ENCODE results near the gene ADORA3.

ADORA3 gene

GRCh38 chr1:111474106-111474505, 29.3 kb downstream of the ADORA3 start:
- no peak for DNase-seq

GRCh38 chr1:111471538-111471937, 31.9 kb downstream of the ADORA3 start:
- DNase-seq = no peak

- DNase-seq = peak; percentile 59
Observed at GRCh38 chr1:111471012-111471411, 32.4 kb downstream of the ADORA3 start.

DNA sequence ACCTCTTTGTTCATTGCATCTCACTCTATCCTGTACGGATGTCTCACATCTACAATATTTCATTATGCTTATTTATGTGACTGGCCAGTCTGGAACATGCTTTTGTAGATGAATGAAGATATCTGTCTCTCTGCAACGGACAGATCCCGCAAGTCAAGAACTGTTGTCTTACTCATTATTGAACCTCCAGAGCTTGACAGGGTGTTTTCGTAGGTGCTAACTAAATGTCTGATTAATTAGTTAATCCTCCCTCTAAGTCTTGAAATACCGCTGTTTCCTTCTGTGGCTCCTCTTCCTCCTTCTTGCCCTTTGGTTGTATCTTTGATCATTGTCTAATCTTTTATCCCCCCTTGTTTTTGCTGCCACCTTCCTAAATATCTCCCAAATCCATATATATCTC, 32.8 kb downstream of the ADORA3 start:
- no peak for DNase-seq

GRCh38 chr1:111469539-111469938, 33.9 kb downstream of the ADORA3 start:
- DNase-seq = no peak

DNA sequence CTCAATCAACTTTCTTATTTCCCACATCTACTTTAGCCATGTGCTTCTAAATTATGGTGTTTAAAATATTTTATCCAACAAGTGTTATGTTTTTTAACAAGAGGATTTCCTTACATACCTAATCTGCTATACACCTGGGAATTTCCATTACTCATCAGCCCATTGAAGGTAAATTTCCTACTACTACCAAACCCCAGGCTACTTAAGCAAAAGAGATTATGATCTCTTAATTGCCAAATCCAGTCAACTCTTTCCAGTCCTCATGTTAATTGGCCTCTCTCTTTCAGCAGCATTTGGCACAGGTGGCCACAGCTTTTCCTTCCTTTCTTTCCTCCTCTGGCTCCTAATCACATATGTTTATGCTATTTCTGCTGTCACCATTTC, 34.7 kb downstream of the ADORA3 start:
- DNase-seq = no peak

DNA sequence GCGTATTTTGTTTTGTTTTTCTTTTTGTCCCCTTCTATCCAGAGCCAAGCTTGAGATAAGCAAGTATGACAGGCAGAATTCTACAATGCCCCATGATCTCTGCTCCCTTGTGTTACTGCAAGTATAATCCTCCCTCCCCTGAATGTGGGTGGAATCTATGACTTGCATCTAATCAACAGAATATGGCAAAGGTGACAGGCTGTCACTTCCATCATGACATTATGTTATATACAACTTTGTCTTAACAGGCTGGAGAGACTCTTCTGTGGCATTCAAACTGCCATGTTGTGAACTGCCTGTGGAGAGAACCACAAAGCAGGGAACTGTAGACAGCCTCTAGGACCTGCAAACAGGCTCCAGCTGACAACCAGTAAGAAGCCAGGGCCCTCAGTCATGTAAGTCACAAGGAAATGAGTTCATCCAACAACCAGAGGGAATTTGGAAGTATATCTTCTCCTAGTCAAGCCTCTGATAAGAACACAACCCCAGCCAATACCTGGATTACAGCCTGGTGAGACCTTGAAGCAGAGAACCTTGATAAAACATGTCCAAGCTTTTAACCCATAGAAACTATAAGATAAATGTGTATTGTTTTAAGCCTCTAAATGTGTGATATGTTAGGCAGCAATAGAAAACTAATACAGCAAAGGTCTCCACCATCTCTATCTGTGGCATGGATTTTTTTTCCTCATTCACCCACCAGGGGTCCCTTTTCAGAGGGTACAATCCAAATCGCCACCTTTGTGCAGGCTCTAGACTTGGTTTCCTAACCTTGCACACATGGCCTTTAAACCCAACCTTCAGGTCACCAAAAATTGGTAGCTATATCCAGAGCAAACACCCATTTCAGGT, 35.3 kb downstream of the ADORA3 start:
- DNase-seq = no peak

GRCh38 chr1:111466480-111466879, 37.0 kb downstream of the ADORA3 start:
- no peak for DNase-seq

DNA sequence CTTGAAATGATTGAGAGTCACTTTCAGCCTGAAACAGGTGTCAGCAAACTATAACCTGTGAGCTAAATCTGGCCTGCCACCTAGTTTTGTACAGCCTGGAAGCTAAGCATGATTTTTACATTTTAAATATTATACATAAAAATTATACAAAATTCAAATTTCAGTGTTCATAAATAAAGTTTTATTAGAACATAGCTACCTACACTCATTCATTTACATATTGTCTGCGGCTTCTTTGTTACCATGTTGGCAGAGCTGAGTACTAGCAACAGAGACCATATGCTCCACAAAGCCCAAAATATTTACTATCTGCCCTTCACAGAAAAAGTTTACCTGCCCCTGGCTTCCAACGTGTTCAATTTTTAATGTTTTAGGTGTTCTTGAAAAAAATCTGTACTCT, 37.7 kb downstream of the ADORA3 start:
- no peak for DNase-seq

- no peak for DNase-seq
Observed at GRCh38 chr1:111463029-111463683, 40.3 kb downstream of the ADORA3 start.

DNA sequence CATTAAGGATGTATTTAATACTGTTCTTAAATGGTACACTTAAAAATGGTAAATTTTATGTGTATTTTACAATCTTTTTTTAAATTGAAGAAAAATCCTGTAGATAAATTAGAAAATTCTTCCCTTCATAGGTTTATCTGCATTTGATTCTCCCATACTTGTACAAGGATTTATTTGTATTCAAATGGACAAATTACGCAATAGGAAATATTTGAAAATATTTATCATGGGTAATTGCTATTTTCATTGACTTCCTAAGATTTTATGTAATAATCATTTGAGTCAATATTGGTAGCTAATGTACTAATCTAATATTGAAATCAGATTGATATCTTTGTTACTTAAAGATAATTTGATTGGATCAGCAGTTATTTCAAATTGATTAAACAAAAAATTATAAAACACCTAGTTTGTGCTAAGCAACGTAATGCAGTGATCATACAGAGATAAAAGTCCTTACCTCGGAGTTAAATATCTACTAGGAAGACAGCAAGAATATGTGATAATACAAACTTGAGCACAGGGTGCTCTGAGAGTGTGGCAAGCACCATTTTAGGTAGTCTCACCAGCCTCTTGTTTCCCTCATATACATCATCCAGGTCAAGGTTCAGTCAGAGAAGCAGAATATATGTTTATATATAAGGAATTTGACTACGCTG, 40.9 kb downstream of the ADORA3 start:
- DNase-seq = no peak

DNA sequence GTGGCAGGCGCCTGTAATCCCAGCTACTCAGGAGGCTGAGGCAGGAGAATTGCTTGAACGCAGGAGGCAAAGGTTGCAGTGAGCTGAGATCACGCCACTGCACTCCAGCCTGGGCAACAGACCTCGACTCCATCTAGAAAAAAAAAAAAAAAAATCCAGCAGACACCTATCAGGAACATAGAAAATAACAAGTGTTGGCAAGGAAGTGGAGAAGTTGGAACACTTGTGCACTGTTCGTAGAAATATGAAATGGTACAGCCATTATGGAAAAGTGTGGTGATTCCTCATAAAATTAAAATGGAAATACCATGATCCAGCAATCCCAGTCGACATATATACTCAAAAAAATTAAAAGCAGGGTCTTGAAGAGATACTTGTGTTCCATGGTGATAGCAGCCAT, 41.7 kb downstream of the ADORA3 start:
- no peak for DNase-seq

DNA sequence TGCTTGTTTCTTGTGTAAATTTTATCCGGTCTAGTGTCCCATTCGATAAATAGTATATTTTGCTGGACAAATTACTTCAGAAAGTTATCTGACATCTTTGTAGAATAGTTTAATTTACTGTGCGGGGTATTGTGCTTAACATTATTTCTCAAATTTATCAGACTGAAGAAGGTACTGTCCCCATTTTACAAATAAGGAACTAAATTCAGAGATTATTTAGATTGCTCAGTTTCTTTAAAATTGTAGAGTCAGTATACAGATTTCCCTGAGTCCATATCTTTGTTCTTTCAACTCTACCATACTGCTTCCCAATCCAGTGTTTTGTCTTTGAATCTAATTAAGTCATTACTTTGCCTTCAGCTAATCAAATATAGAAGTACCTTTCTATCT, 47.8 kb downstream of the ADORA3 start:
- DNase-seq = no peak

DNA sequence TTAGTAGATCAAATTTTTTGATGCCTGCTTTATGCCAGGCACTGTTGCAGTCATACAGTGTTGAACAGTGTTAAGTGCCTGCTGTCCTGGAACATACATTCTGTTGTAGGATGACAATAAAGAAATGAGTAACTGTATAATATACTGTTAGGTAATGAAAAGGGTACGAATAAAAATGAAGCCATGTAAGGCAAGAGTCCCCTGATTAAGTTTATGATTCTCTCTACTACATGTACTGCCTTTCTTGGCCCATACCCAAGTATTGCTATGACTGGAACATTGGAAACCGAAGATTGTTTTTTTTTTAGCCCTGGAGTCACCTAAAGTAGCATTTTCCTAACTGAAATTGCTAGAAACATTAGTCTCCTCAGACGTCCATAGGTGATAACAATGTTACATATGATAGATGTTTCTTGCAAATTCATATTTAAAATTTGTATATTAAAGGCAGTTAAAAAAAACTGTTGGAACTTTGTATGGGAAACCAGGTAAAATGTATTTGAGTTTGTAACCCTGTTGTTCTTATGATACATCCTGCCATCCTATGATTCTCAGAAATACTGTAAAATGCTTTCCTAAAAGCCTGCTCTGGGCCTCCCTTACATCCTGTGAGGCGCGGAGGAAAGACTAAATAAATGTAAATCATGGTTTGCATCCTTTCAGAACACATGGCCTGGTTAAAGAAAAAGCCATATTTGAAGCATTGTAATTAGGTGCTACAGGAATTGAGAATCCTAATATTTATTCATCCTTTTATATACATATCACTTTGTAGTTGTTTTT, 48.4 kb downstream of the ADORA3 start:
- DNase-seq = no peak

GRCh38 chr1:111453706-111454105, 49.7 kb downstream of the ADORA3 start:
- DNase-seq = no peak

- DNase-seq = no peak
Observed at GRCh38 chr1:111452581-111452980, 50.9 kb downstream of the ADORA3 start.

- no peak for DNase-seq
Observed at GRCh38 chr1:111450185-111450584, 53.2 kb downstream of the ADORA3 start.

- no peak for DNase-seq
Observed at GRCh38 chr1:111449703-111450017, 53.8 kb downstream of the ADORA3 start.
